BE2C (cell line): ENCODE measurements around the gene CCDC40.

ENCODE experiments used
- DNase-seq: peaks from one replicate; pipeline ENCODE4 v3.0.0-alpha.2; 2020
- H3K27me3 ChIP-seq: fragments of 250-450 bp; sonication (Bioruptor Pico); 2 replicates; pipeline ENCODE4 v1.5.1; 2020; ENCODE audit warnings: mild to moderate bottlenecking
- H3K36me3 ChIP-seq: fragments of 250-450 bp; sonication (Bioruptor Pico); 2 replicates; pipeline ENCODE4 v1.5.1; 2020; ENCODE audit warnings: mild to moderate bottlenecking
- H3K4me1 ChIP-seq: fragments of 250-450 bp; sonication (Bioruptor Pico); 2 replicates; pipeline ENCODE4 v1.5.1; 2020
- H3K4me3 ChIP-seq: 2 replicates; pipeline ENCODE4 v1.5.1; 2011; ENCODE audit warnings: low read depth, low read length
- H3K9me3 ChIP-seq: fragments of 250-450 bp; sonication (Bioruptor Pico); 2 replicates; pipeline ENCODE4 v1.5.1; 2020
- TF ChIP-seq, protein P1 (sequence below): IDR thresholded peaks from 2 replicates; pipeline ENCODE4 v1.5.1; 2012; ENCODE audit warnings: mild to moderate bottlenecking, low read depth, low read length

Gene CCDC40

DNA sequence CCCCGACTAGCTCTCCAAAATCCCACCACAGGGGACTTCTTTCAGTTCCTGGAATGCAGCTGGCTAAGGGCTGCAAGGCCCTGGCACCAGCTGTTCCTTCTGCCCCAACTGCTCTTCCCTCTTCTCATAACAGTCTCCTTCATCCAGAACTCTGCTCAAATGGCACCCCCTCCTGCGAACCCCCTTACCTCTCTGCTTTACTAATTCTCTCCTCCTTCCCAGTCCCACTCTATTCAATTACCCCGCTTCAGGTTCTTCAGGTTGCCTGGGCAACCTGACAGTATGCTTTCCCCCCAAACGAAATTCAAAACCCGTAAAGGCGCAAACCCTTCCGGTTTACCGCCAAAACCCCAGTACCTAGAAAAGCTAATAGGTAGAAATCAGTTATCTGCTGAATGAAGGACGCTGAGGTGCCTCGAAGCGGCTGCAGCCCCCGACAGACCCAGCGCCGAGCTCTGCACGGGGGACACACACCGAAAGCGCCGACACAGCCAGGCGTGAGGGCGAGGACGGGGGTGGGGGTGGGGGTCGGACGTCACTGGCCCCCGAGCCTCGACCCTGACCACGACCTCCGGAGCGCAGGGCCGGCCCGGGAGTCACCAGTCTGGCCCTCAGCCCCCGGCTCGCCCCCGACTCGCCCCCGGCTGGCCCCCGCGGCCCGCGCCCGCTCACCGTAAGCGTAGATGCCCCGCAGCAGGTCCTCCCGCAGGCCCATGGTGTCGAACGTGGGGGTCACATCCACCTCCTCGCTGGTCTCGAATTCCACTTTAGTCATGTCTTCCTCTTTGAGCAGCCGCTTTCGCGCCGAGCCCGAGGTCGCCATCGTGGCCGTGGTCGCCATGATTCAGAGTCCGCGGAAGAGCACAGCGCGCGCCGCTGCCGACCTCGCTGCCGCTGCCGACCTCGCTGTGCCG lies 109.9 kb downstream of the CCDC40 start:
- TF ChIP-seq, protein P1, sequence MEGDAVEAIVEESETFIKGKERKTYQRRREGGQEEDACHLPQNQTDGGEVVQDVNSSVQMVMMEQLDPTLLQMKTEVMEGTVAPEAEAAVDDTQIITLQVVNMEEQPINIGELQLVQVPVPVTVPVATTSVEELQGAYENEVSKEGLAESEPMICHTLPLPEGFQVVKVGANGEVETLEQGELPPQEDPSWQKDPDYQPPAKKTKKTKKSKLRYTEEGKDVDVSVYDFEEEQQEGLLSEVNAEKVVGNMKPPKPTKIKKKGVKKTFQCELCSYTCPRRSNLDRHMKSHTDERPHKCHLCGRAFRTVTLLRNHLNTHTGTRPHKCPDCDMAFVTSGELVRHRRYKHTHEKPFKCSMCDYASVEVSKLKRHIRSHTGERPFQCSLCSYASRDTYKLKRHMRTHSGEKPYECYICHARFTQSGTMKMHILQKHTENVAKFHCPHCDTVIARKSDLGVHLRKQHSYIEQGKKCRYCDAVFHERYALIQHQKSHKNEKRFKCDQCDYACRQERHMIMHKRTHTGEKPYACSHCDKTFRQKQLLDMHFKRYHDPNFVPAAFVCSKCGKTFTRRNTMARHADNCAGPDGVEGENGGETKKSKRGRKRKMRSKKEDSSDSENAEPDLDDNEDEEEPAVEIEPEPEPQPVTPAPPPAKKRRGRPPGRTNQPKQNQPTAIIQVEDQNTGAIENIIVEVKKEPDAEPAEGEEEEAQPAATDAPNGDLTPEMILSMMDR: no peak
- no peaks in the 10 kb centered on the region for H3K9me3 ChIP-seq
- peak overlapping the region; percentile 98 for H3K4me3 ChIP-seq
- no peak for DNase-seq
- H3K36me3 ChIP-seq: peaks cover 32% of the 10 kb centered on the region
- H3K4me1 ChIP-seq: no peaks in the 10 kb centered on the region
- no peaks in the 10 kb centered on the region for H3K27me3 ChIP-seq

DNA sequence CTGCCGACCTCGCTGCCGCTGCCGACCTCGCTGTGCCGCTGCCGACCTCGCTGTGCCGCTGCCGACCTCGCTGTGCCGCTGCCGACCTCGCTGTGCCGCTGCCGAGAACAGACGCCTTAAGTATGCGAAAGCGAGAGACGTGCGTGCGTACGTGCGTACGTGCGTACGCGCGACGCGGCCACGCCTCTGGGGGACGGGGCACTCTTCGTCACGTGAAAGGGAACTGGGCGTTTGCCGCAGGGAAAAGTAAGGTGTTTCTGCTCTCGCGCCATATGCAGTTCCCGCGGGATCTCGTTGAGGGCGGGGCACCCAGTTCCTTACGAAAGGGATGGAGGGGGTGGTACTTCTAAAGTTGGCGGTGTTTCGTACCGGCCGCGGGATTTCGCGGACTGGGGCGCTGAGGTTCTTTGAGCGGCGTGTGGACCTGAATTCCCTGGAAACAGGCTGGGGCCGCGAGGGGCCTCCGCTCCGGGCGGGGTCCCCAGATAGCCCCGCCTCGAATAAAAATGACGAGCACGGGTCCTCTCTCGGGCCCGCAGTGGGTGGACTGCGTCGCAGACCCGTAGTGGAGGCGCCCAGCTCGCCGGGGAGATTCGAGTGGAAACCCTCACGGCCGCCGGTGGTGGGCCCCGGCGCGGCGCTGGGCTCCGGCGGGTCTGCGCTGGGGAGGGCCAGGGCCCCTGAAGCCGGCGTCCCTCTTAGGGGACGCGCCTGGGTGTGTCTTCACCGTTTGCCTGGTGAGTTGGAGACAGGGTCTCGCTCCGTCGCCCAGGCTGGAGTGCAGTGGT lies 110.8 kb downstream of the CCDC40 start, which contains the start of gene EIF4A3:
EIF4A3 (minus strand) TSS at position 94 of the 788 bp plus-strand sequence. CDS start 167 bp downstream, outside the sequence.
- Histone ChIP-seq H3K4me1 (no peaks in the 10 kb centered on the region), H3K27me3 (no peaks in the 10 kb centered on the region), H3K36me3 (peaks cover 24% of the 10 kb centered on the region), H3K4me3 (peak within 1 kb of the TSS; percentile 98), H3K9me3 (no peaks in the 10 kb centered on the region)
- DNase-seq: peak; percentile 99
- TF ChIP-seq, protein P1: no peak
